HEK293 (cell line): ENCODE measurements around the gene INSIG2.
A peak's percentile ranks its signal among the peaks of the same experiment; 100 is the strongest.

Experiments used
- CTCF ChIA-PET: fragments of 350-600 bp; formaldehyde crosslinking; extraction: SDS; loops from one replicate; lab custom pipeline; 2021; ENCODE audit warnings: antibody characterized with exemption; lab: Yijun Ruan, JAX
- POLR2A ChIA-PET: fragments of 300-600 bp; formaldehyde crosslinking; extraction: SDS; loops from one replicate; lab custom pipeline; 2020; ENCODE audit warnings: antibody characterized with exemption, inconsistent platforms; lab: Yijun Ruan, JAX
- H3K27ac ChIP-seq: fragments of 200-500 bp; sonication (Bioruptor generic); 2 replicates; pipeline ENCODE4 v1.5.1; 2014; ENCODE audit warnings: low read depth, low read length, control low read depth, inconsistent platforms; ENCODE audit errors: extremely low read depth
- H3K36me3 ChIP-seq, 2 experiments: fragments of 200-500 bp in 1 of 2; sonication (Bioruptor generic) in 1 of 2; 1 replicate in 1 of 2; 2 replicates in 1 of 2; pipeline ENCODE4 v1.5.1; 2014 to 2017; ENCODE audit warnings: inconsistent platforms in 2 of 2, low read length in 2 of 2; ENCODE audit not compliant: control insufficient read depth in 2 of 2, insufficient read depth in 1 of 2
- H3K4me1 ChIP-seq: fragments of 200-500 bp; sonication (Bioruptor generic); 2 replicates; pipeline ENCODE4 v1.5.1; 2014; ENCODE audit warnings: mild to moderate bottlenecking, low read length, inconsistent platforms; ENCODE audit not compliant: control insufficient read depth, insufficient read depth
- H3K4me3 ChIP-seq: 2 replicates; pipeline ENCODE4 v1.5.1; 2011; ENCODE audit warnings: low read depth, mild to moderate bottlenecking, control low read depth, low read length, moderate library complexity
- H3K9me3 ChIP-seq: fragments of 200-500 bp; sonication (Bioruptor generic); 2 replicates; pipeline ENCODE4 v1.5.1; 2014; ENCODE audit warnings: low read depth, low read length, inconsistent platforms; ENCODE audit not compliant: control insufficient read depth, insufficient read depth
- IKZF3 ChIP-seq: fragments of 450-650 bp; IDR thresholded peaks from 2 replicates; pipeline ENCODE4 v1.5.0; 2018; ENCODE audit warnings: missing biosample characterization, mild to moderate bottlenecking, missing genetic modification characterization, moderate library complexity
- OSR2 ChIP-seq: fragments of 450-650 bp; formaldehyde crosslinking; IDR thresholded peaks from 2 replicates; pipeline ENCODE4 v1.5.1; 2016; ENCODE audit warnings: missing biosample characterization, missing genetic modification characterization
- PRDM1 ChIP-seq: fragments of 450-650 bp; formaldehyde crosslinking; IDR thresholded peaks from 2 replicates; pipeline ENCODE4; 2016; ENCODE audit warnings: missing biosample characterization, missing genetic modification characterization
- RBAK ChIP-seq: fragments of 450-650 bp; formaldehyde crosslinking; IDR thresholded peaks from 2 replicates; pipeline ENCODE4 v1.5.1; 2016; ENCODE audit warnings: missing biosample characterization, missing genetic modification characterization
- ZFP41 ChIP-seq: fragments of 450-650 bp; formaldehyde crosslinking; IDR thresholded peaks from 2 replicates; pipeline ENCODE4 v1.5.1; 2016; ENCODE audit warnings: missing biosample characterization, missing genetic modification characterization, borderline replicate concordance
- ZNF10 ChIP-seq: fragments of 450-650 bp; formaldehyde crosslinking; IDR thresholded peaks from 2 replicates; pipeline ENCODE4 v1.5.1; 2017; ENCODE audit warnings: missing biosample characterization, missing genetic modification characterization
- ZNF24 ChIP-seq: fragments of 450-650 bp; formaldehyde crosslinking; IDR thresholded peaks from 2 replicates; pipeline ENCODE4 v1.5.1; 2016; ENCODE audit warnings: missing biosample characterization, missing genetic modification characterization
- ZNF660 ChIP-seq: fragments of 450-650 bp; IDR thresholded peaks from 2 replicates; pipeline ENCODE4 v1.5.1; 2018; ENCODE audit warnings: missing biosample characterization, mild to moderate bottlenecking, missing genetic modification characterization
- TF ChIP-seq, protein P1 (sequence below): fragments of 450-650 bp; formaldehyde crosslinking; IDR thresholded peaks from 2 replicates; pipeline ENCODE4 v1.5.1; 2016; ENCODE audit warnings: missing biosample characterization, missing genetic modification characterization, low read depth
- TF ChIP-seq, protein P2 (sequence below): fragments of 450-650 bp; formaldehyde crosslinking; IDR thresholded peaks from 2 replicates; pipeline ENCODE4 v1.5.1; 2017; ENCODE audit warnings: missing biosample characterization, missing genetic modification characterization
- TF ChIP-seq, protein P3 (sequence below): fragments of 450-650 bp; formaldehyde crosslinking; IDR thresholded peaks from 2 replicates; pipeline ENCODE4 v1.5.1; 2016; ENCODE audit warnings: missing biosample characterization, missing genetic modification characterization
- TF ChIP-seq, protein P4 (sequence below): fragments of 450-650 bp; formaldehyde crosslinking; IDR thresholded peaks from 2 replicates; pipeline ENCODE4 v1.5.1; 2016; ENCODE audit warnings: missing biosample characterization, missing genetic modification characterization

Gene INSIG2

DNA sequence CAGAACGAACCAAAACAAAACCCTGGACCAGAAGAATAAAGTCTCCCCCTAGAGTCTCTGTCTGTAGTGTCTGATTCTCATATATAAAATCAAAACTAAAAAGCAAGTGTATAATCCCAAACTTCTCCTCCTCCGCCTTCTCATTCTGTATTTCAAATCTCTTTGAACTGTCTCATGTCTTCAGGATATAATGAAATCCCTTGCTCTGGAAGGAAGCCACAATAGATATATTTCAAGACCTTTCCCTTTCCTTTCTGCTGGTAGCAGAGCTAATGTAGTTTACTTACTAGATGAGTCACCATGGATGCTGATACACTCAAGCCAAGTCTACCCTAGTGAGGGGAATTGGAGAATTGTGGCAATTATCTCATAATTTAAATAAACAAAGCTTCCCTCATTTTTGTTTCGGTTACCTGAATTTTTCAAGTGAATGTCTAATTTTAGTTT, 40.9 kb upstream of the INSIG2 start:
- TF ChIP-seq, protein P1, sequence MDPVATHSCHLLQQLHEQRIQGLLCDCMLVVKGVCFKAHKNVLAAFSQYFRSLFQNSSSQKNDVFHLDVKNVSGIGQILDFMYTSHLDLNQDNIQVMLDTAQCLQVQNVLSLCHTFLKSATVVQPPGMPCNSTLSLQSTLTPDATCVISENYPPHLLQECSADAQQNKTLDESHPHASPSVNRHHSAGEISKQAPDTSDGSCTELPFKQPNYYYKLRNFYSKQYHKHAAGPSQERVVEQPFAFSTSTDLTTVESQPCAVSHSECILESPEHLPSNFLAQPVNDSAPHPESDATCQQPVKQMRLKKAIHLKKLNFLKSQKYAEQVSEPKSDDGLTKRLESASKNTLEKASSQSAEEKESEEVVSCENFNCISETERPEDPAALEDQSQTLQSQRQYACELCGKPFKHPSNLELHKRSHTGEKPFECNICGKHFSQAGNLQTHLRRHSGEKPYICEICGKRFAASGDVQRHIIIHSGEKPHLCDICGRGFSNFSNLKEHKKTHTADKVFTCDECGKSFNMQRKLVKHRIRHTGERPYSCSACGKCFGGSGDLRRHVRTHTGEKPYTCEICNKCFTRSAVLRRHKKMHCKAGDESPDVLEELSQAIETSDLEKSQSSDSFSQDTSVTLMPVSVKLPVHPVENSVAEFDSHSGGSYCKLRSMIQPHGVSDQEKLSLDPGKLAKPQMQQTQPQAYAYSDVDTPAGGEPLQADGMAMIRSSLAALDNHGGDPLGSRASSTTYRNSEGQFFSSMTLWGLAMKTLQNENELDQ (tag by site-specific recombination) = no peak
- TF ChIP-seq RBAK (no peak), OSR2 (peak; percentile 48; the same call in 1 of the 2 replicates), PRDM1 (tag by site-specific recombination) (peak; percentile 50; the same call in 1 of the 2 replicates), IKZF3 (tag by site-specific recombination) (no peak), ZFP41 (tag by site-specific recombination) (no peak)
- TF ChIP-seq, protein P2, sequence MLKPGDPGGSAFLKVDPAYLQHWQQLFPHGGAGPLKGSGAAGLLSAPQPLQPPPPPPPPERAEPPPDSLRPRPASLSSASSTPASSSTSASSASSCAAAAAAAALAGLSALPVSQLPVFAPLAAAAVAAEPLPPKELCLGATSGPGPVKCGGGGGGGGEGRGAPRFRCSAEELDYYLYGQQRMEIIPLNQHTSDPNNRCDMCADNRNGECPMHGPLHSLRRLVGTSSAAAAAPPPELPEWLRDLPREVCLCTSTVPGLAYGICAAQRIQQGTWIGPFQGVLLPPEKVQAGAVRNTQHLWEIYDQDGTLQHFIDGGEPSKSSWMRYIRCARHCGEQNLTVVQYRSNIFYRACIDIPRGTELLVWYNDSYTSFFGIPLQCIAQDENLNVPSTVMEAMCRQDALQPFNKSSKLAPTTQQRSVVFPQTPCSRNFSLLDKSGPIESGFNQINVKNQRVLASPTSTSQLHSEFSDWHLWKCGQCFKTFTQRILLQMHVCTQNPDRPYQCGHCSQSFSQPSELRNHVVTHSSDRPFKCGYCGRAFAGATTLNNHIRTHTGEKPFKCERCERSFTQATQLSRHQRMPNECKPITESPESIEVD (tag by site-specific recombination) = peak; percentile 54
- TF ChIP-seq, protein P3, sequence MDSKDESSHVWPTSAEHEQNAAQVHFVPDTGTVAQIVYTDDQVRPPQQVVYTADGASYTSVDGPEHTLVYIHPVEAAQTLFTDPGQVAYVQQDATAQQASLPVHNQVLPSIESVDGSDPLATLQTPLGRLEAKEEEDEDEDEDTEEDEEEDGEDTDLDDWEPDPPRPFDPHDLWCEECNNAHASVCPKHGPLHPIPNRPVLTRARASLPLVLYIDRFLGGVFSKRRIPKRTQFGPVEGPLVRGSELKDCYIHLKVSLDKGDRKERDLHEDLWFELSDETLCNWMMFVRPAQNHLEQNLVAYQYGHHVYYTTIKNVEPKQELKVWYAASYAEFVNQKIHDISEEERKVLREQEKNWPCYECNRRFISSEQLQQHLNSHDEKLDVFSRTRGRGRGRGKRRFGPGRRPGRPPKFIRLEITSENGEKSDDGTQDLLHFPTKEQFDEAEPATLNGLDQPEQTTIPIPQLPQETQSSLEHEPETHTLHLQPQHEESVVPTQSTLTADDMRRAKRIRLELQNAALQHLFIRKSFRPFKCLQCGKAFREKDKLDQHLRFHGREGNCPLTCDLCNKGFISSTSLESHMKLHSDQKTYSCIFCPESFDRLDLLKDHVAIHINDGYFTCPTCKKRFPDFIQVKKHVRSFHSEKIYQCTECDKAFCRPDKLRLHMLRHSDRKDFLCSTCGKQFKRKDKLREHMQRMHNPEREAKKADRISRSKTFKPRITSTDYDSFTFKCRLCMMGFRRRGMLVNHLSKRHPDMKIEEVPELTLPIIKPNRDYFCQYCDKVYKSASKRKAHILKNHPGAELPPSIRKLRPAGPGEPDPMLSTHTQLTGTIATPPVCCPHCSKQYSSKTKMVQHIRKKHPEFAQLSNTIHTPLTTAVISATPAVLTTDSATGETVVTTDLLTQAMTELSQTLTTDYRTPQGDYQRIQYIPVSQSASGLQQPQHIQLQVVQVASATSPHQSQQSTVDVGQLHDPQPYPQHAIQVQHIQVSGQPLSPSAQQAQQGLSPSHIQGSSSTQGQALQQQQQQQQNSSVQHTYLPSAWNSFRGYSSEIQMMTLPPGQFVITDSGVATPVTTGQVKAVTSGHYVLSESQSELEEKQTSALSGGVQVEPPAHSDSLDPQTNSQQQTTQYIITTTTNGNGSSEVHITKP (tag by site-specific recombination) = peak; percentile 78
- TF ChIP-seq, protein P4, sequence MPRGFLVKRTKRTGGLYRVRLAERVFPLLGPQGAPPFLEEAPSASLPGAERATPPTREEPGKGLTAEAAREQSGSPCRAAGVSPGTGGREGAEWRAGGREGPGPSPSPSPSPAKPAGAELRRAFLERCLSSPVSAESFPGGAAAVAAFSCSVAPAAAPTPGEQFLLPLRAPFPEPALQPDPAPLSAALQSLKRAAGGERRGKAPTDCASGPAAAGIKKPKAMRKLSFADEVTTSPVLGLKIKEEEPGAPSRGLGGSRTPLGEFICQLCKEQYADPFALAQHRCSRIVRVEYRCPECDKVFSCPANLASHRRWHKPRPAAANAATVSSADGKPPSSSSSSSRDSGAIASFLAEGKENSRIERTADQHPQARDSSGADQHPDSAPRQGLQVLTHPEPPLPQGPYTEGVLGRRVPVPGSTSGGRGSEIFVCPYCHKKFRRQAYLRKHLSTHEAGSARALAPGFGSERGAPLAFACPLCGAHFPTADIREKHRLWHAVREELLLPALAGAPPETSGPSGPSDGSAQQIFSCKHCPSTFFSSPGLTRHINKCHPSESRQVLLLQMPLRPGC (tag by site-specific recombination) = peak; percentile 31; the same call in 1 of the 2 replicates
- TF ChIP-seq, all 188 proteins: peak for 5
- peaks cover 22% of the 10 kb centered on the region for H3K4me1 ChIP-seq
- H3K27ac ChIP-seq = no peak overlapping the region
- no peaks in the 10 kb centered on the region for H3K9me3 ChIP-seq
- H3K36me3 ChIP-seq = no peaks in the 10 kb centered on the region
- H3K4me3 ChIP-seq = no peak overlapping the region
- POLR2A ChIA-PET = interaction anchor here (1.0 kb wide), 1 partner anchor 42 kb away, joined by 3 read pairs; no protein-coding TSS in a partner anchor
- CTCF ChIA-PET = interaction anchor here (0.6 to 3.5 kb wide), 29 partner anchors 7 to 817 kb away, joined by 3 to 77 read pairs (median 6); no protein-coding TSS in a partner anchor

DNA sequence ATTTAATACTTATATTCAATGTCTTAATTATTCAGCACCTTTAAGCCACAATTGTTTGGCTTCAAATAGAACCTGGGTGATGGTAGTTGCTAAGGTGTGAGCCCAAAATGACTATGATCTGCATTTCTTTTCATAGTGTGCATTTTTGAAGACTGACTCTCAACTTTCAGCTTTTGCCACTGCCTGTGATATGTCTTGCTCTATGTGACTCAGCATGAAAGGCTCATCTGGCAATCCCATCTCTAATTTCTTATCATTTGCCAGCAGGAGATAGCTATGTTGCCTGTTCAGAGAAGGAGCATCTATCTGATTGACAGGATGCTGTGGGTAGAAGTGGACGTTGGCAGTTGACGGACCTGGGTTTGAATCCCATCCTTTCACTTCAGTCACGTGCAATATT, 39.9 kb upstream of the INSIG2 start:
- peaks cover 22% of the 10 kb centered on the region for H3K4me1 ChIP-seq
- ChIA-PET POLR2A (no interaction called here), CTCF (interaction anchor here (0.7 to 3.5 kb wide), 10 partner anchors 9 to 807 kb away, joined by 3 to 77 read pairs (median 6); no protein-coding TSS in a partner anchor)

More for the DNA sequence above, 39.9 kb upstream of the INSIG2 start:
- Histone ChIP-seq H3K4me3 (no peak overlapping the region), H3K36me3 (no peaks in the 10 kb centered on the region), H3K9me3 (no peaks in the 10 kb centered on the region), H3K27ac (no peak overlapping the region)
- TF ChIP-seq ZNF660 (tag by site-specific recombination) (no peak), ZNF10 (tag by site-specific recombination) (no peak), ZNF24 (tag by site-specific recombination) (no peak)
